Endodermal cell (in vitro differentiated cells): ENCODE measurements around the gene SPACDR. TPM values are rescaled to one million over a fixed set of nuclear protein-coding genes. Genes with fewer than 3 reads are reported as not detected.

Experiments used
- DNase-seq: peaks from one replicate; pipeline ENCODE4 v3.0.0-alpha.2; 2017
- H3K27ac ChIP-seq: 2 replicates; pipeline ENCODE4 v1.5.1; 2013; ENCODE audit warnings: mild to moderate bottlenecking, low read depth, low read length, moderate library complexity
- H3K27me3 ChIP-seq: 2 replicates; pipeline ENCODE4 v1.6.1; 2013; ENCODE audit warnings: mild to moderate bottlenecking, low read length, moderate library complexity; ENCODE audit not compliant: insufficient read depth, control insufficient read depth, poor library complexity, severe bottlenecking
- H3K36me3 ChIP-seq: 2 replicates; pipeline ENCODE4 v1.7.0; 2013; ENCODE audit warnings: mild to moderate bottlenecking, low read length, moderate library complexity; ENCODE audit not compliant: control insufficient read depth, insufficient read depth
- H3K4me1 ChIP-seq: one replicate; pipeline ENCODE4 v1.7.0; 2013; ENCODE audit warnings: low read length; ENCODE audit not compliant: control insufficient read depth, insufficient read depth
- H3K4me3 ChIP-seq: 2 replicates; pipeline ENCODE4 v1.5.1; 2013; ENCODE audit warnings: mild to moderate bottlenecking, low read length, moderate library complexity
- H3K9ac ChIP-seq: 2 replicates; pipeline ENCODE4 v1.6.1; 2013; ENCODE audit warnings: mild to moderate bottlenecking, low read length, moderate library complexity; ENCODE audit not compliant: poor library complexity, severe bottlenecking; ENCODE audit errors: extremely low read depth
- H3K9me3 ChIP-seq: 2 replicates; pipeline ENCODE4 v1.6.1; 2013; ENCODE audit warnings: mild to moderate bottlenecking, low read length, moderate library complexity; ENCODE audit not compliant: control insufficient read depth
- H3K27ac Mint-ChIP-seq: 2 replicates; pipeline ENCODE4 v1.8.0; 2020; ENCODE audit warnings: mixed read lengths
- H3K27me3 Mint-ChIP-seq: 2 replicates; pipeline ENCODE4 v1.8.0; 2021; ENCODE audit warnings: mild to moderate bottlenecking, mixed read lengths; ENCODE audit not compliant: insufficient read depth
- H3K36me3 Mint-ChIP-seq: 2 replicates; pipeline ENCODE4 v1.8.0; 2020; ENCODE audit warnings: low read depth, mixed read lengths
- H3K4me1 Mint-ChIP-seq: 2 replicates; pipeline ENCODE4 v1.8.0; 2020; ENCODE audit warnings: mixed read lengths
- H3K4me3 Mint-ChIP-seq: 2 replicates; pipeline ENCODE4 v1.8.0; 2020; ENCODE audit warnings: mild to moderate bottlenecking, moderate library complexity, mixed read lengths
- H3K9me3 Mint-ChIP-seq: 2 replicates; pipeline ENCODE4 v1.8.0; 2020; ENCODE audit warnings: mild to moderate bottlenecking, mixed read lengths
- CTCF ChIP-seq: fragments of 200-600 bp; sonication (generic); conservative IDR thresholded peaks from 2 replicates; pipeline ENCODE4 v1.5.0; 2021; ENCODE audit warnings: antibody characterized with exemption, mild to moderate bottlenecking
- WGBS, 2 experiments: methylation state at CpG; one replicate each; pipeline versions ENCODE4 v1.1.5 to v1.1.7; 2013; ENCODE audit warnings: missing lambda C conversion rate in 2 of 2, mixed read lengths in 1 of 2; ENCODE audit not compliant: insufficient coverage in 1 of 2, insufficient read length in 1 of 2; 5-methylcytosine and 5-hydroxymethylcytosine counted together
- total RNA-seq, 2 donors: library from RNA; stranded (reverse); fragmentation: NEBNext Ultra II Directional in 1 of 2; extraction: Animal tissue kit (Norgen Biotek cat#: 25700) in 1 of 2; gene quantifications; 2 replicates in 1 of 2; 3 replicates in 1 of 2; pipeline ENCODE4 v1.2.1, GENCODE V29; 2021

The SPACDR gene
- total RNA-seq, 2 donors from 2014 or later: 1.3 to 1.5 TPM

GRCh38 chr7:100486111-100486636 is 22.1 kb upstream of the SPACDR start:
- DNase-seq: no peak
- Mint-ChIP-seq H3K4me1 (peaks cover 14% of the 10 kb centered on the region), H3K9me3 (no peaks in the 10 kb centered on the region), H3K27ac (peak overlapping the region; percentile 30), H3K4me3 (no peak overlapping the region), H3K27me3 (no peaks in the 10 kb centered on the region), H3K36me3 (peaks cover 11% of the 10 kb centered on the region)
- no peak overlapping the region for H3K9ac ChIP-seq
- no peak overlapping the region for H3K4me3 ChIP-seq
- no peaks in the 10 kb centered on the region for H3K9me3 ChIP-seq
- no peak for TF ChIP-seq CTCF
- no peak overlapping the region for H3K27ac ChIP-seq
- no peaks in the 10 kb centered on the region for H3K36me3 ChIP-seq
- H3K27me3 ChIP-seq: no peaks in the 10 kb centered on the region
- H3K4me1 ChIP-seq: peaks cover 4% of the 10 kb centered on the region
- 80 to 91% methylated on average over 1 to 4 of the region's 5 CpGs for WGBS, 2 experiments

- H3K27me3 ChIP-seq: no peaks in the 10 kb centered on the region
- peak overlapping the region; percentile 29 for H3K4me3 ChIP-seq
- no peaks in the 10 kb centered on the region for H3K9me3 Mint-ChIP-seq
- no peaks in the 10 kb centered on the region for H3K36me3 ChIP-seq
- H3K4me3 Mint-ChIP-seq: peak overlapping the region; percentile 23
- no peak for DNase-seq
- peak overlapping the region; percentile 30 for H3K27ac Mint-ChIP-seq
- no peaks in the 10 kb centered on the region for H3K27me3 Mint-ChIP-seq
- peaks cover 9% of the 10 kb centered on the region for H3K36me3 Mint-ChIP-seq
- no peak for TF ChIP-seq CTCF
- H3K4me1 ChIP-seq: peaks cover 4% of the 10 kb centered on the region
- H3K27ac ChIP-seq: no peak overlapping the region
- H3K4me1 Mint-ChIP-seq: peaks cover 14% of the 10 kb centered on the region
- WGBS, 2 experiments: 63 to 83% methylated on average over 3 to 4 of the region's 4 CpGs
- no peaks in the 10 kb centered on the region for H3K9me3 ChIP-seq
- no peak overlapping the region for H3K9ac ChIP-seq
These were observed 21.4 kb upstream of the SPACDR start for GRCh38 chr7:100485471-100485876.

- no peak overlapping the region for H3K27ac Mint-ChIP-seq
- Histone ChIP-seq H3K27ac (no peak overlapping the region), H3K9me3 (no peaks in the 10 kb centered on the region), H3K4me3 (peak overlapping the region; percentile 85), H3K27me3 (no peaks in the 10 kb centered on the region), H3K9ac (no peak overlapping the region), H3K36me3 (no peaks in the 10 kb centered on the region), H3K4me1 (peaks cover 4% of the 10 kb centered on the region)
- H3K4me3 Mint-ChIP-seq: peak overlapping the region; percentile 64
- peaks cover 9% of the 10 kb centered on the region for H3K36me3 Mint-ChIP-seq
- WGBS, 2 experiments: 94% methylated on average over 6 of the region's 6 CpGs; no CpG with 5 or more reads in 1 of the 2 experiments
- no peak for DNase-seq
- TF ChIP-seq CTCF: no peak
- H3K27me3 Mint-ChIP-seq: no peaks in the 10 kb centered on the region
- no peaks in the 10 kb centered on the region for H3K9me3 Mint-ChIP-seq
- peaks cover 14% of the 10 kb centered on the region for H3K4me1 Mint-ChIP-seq
These were observed 20.6 kb upstream of the SPACDR start for GRCh38 chr7:100484673-100485045.
